Measurements from ENCODE around the gene FRRS1L.

GRCh38 chr9:109161471-109161870 is 5.6 kb downstream of the FRRS1L start:
- TF ChIP-seq CTCF (IDR thresholded peaks at IDR 0.05; ENCODE audit: low read length): no peak
- no peak for TF ChIP-seq EZH2 (IDR thresholded peaks at IDR 0.05; ENCODE audit: borderline replicate concordance, low read length)

All from OCI-LY1 (cell line).